Thyroid gland (tissue), 4 donors: Measurements from ENCODE around the gene CDYL.

Experiments
- CTCF ChIP-seq, 6 experiments: fragments of 200-600 bp in 3 of 6; fragments of 450-650 bp in 3 of 6; sonication (generic) in 3 of 6; IDR thresholded peaks; one replicate each; pipeline ENCODE4 v1.5.1; 2016 to 2019; ENCODE audit warnings: antibody characterized with exemption in 6 of 6, mild to moderate bottlenecking in 2 of 6, inconsistent platforms in 1 of 6, moderate library complexity in 1 of 6
- POLR2A ChIP-seq, 2 donors: fragments of 450-650 bp; IDR thresholded peaks; one replicate each; pipeline ENCODE4 v1.6.1; 2017; ENCODE audit warnings: antibody characterized with exemption in 2 of 2, mild to moderate bottlenecking in 2 of 2, moderate library complexity in 1 of 2

- TF ChIP-seq POLR2A (IDR thresholded peaks at IDR 0.05) (no peak), CTCF (IDR thresholded peaks at IDR 0.05) (no peak)
These were observed 103.6 kb downstream of the CDYL start for GRCh38 chr6:4879741-4880275.
